ENCODE measurements around the gene ARHGAP18.

Gene ARHGAP18

DNA sequence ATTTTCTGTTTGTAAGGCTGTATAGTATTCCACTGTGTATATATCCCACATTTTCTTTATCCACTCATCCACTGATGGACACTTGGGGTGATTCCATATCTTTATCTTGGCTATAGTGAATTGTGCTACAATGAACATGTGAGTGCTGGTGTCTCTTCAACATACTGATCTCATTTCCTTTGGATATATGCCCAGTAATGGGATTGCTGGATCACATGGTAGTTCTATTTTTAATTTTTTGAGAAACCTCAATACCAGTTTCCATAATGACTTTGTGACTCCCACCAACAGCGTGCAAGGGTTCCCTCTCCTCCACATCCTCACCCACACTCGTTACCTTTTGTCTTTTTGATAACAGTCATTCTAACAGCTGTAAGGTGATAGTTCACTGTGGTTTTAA is 166.0 kb downstream of the ARHGAP18 start:
- DNase-seq (ENCODE audit: low read depth in 3 of 3, low spot score in 1 of 3): no peak

DNA sequence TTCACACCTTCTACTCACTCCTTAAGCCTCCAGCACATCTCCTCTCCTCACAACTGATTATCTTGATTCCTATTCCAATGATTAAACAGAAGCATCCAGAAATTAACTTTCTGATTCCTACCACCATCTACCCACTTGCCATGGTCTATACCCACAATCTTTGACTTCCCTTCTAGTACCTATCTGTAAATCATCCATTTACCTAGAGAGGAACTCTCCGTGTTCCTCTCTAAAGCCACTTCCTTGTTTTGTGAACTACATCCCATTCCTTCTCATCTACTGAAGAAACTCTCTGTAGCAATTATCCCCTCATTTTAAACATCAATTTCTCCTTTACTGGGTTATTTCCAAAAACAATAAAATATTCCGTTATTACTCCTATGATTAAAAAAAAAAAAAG is 167.3 kb downstream of the ARHGAP18 start:
- DNase-seq (ENCODE audit: low read depth in 3 of 3, low spot score in 1 of 3): no peak

DNA sequence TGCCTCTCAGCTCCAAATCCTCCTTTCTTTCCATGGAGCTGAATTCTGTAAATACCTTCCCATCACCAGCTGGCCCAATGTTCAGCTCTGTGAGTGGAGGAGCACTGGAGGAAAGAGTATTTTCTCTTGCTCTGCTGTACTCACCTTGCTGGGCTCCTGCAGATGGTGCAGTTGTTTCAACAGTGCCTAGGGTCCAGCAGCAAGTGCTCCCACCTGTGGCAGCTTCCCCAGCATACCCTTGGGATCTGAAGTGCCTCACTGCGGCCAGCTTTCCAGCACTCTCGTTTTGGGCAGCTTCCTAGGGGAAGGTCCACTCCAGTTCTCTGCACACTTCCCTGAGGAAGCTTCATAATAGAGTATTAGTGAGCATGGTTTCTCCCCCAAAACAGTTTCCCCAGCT is 170.9 kb downstream of the ARHGAP18 start:
- no peak for DNase-seq (ENCODE audit: low read depth in 3 of 3, low spot score in 1 of 3)

DNA sequence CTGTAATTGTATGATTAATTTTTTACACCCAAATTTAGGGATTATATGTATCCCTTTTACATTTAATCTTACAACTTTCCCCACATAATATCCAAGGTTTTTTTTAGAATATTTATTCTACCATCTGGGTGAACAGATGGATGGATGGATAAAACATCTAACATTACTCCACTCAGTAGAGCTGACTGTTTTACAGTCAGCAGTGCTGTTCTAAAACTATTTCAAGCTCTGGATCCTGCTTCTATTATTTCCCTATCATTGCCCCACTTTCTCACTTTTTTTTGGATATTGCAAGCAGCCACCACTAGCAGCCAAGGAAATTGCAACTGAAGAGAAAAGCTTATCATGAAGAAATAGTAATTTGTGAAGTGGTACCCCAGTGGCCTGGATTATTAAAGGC is 173.7 kb downstream of the ARHGAP18 start:
- no peak for DNase-seq (ENCODE audit: low read depth in 3 of 3, low spot score in 1 of 3)

DNA sequence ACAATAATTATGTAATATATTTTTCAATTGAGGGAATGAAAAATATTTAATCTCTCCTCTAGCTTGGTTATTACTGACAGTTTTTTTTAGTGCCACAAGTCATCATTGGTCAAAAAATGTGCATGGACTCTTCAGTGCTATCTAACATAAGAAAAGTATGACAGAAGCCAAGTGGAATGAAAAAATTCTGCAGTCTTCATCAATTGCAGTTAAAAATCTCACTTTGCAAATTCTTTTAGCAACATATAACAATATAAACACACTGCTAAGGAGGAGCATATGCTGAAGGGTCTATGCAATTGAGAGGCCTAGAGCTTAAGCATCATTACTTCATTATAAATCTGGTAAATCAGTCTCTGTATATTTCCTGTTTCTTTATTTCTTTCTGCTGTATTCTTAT is 175.1 kb downstream of the ARHGAP18 start:
- no peak for DNase-seq (ENCODE audit: low read depth in 3 of 3, low spot score in 1 of 3)

Measured in stimulated activated CD4-positive, alpha-beta T cell treated with anti-CD3 and anti-CD28 coated beads, TNF-alpha, amount 100 ng/mL, for 1 hour (primary cell).